HCT116 (cell line): ENCODE results near the gene MAP1LC3B. TPM values are rescaled to one million over a fixed set of nuclear protein-coding genes. Genes with fewer than 3 reads are reported as not detected.

ENCODE experiments used
- ATAC-seq: fragments of 200-7000 bp; cut with Tn5 transposase; 2 replicates; pipeline ENCODE4 v1.9.1; 2020; ENCODE audit warnings: mild to moderate bottlenecking, moderate library complexity
- BruUV-seq: library from RNA; stranded (reverse); fragments of 400-500 nt; replicated peaks from 2 replicates; lab custom pipeline; 2021; lab: Mats Ljungman, UMichigan
- CTCF ChIA-PET: fragments of 300-600 bp; sonication (Branson Sonifier 250); formaldehyde crosslinking; loops from one replicate; lab custom pipeline; 2021; ENCODE audit warnings: antibody characterized with exemption; lab: Charles Lee
- POLR2A ChIA-PET: fragments of 300-600, 350-600 bp; sonication (Branson Sonifier 250); formaldehyde crosslinking; loops from one replicate; lab custom pipeline; 2021; ENCODE audit warnings: antibody characterized with exemption; lab: Charles Lee
- RAD21 ChIA-PET, 2 experiments: fragments of 300-600 bp; sonication (Branson Sonifier 250); formaldehyde crosslinking; loops; one replicate each; lab custom pipeline; 2023; ENCODE audit warnings: low total read pairs in 2 of 2; ENCODE audit not compliant: uncharacterized antibody in 2 of 2, unreplicated experiment in 2 of 2, low non-redundant PET in 1 of 2; lab: Charles Lee
- DNase-seq: peaks from one replicate; pipeline ENCODE4 v3.0.0-alpha.2; 2010; ENCODE audit warnings: low read depth, low spot score
- H2AFZ ChIP-seq: fragments of 200-600 bp; shearing (Covaris generic), sonication (generic); 2 replicates; pipeline ENCODE4 v1.6.1; 2017; ENCODE audit warnings: low read depth, mixed run types, mixed read lengths, antibody characterized with exemption, low read length; ENCODE audit not compliant: poor library complexity, severe bottlenecking
- H3K27ac ChIP-seq: 2 replicates; pipeline ENCODE4 v1.5.1; 2012; ENCODE audit warnings: low read depth, low read length
- H3K27me3 ChIP-seq: fragments of 200-600 bp; sonication (generic); 2 replicates; pipeline ENCODE4 v1.6.1; 2016; ENCODE audit warnings: mixed run types, low read length, mixed read lengths; ENCODE audit not compliant: insufficient read depth
- H3K36me3 ChIP-seq, 2 experiments: fragments of 200-500 bp in 1 of 2; fragments of 200-600 bp in 1 of 2; sonication (Bioruptor generic) in 1 of 2; sonication (generic) in 1 of 2; 2 replicates each; pipeline versions ENCODE4 v1.5.1 to v1.6.1; 2014 to 2016; ENCODE audit warnings: low read length in 2 of 2, inconsistent platforms in 1 of 2, mixed read lengths in 1 of 2, mixed run types in 1 of 2; ENCODE audit not compliant: insufficient read depth in 2 of 2, control insufficient read depth in 1 of 2
- H3K4me1 ChIP-seq, 2 experiments: fragments of 200-600 bp in 1 of 2; sonication (generic) in 1 of 2; 2 replicates each; pipeline versions ENCODE4 v1.5.1 to v1.6.1; 2012 to 2017; ENCODE audit warnings: low read length in 2 of 2, inconsistent platforms in 1 of 2, mild to moderate bottlenecking in 1 of 2, mixed read lengths in 1 of 2, mixed run types in 1 of 2, moderate library complexity in 1 of 2; ENCODE audit not compliant: insufficient read depth in 2 of 2, control insufficient read depth in 1 of 2
- H3K4me2 ChIP-seq: fragments of 200-600 bp; sonication (generic); 2 replicates; pipeline ENCODE4 v1.6.1; 2017; ENCODE audit warnings: mixed run types, low read length, mixed read lengths
- H3K4me3 ChIP-seq, 2 experiments: fragments of 200-600 bp in 1 of 2; sonication (generic) in 1 of 2; replicated peaks in 1 of 2; 2 replicates each; pipeline ENCODE4 v1.5.1; 2011 to 2016; ENCODE audit warnings: low read length in 2 of 2, control low read depth in 1 of 2, low read depth in 1 of 2, mild to moderate bottlenecking in 1 of 2, mixed read lengths in 1 of 2, mixed run types in 1 of 2
- H3K79me2 ChIP-seq: fragments of 200-600 bp; sonication (generic); 2 replicates; pipeline ENCODE4 v1.6.1; 2017; ENCODE audit warnings: mild to moderate bottlenecking, mixed run types, low read length, moderate library complexity, mixed read lengths; ENCODE audit not compliant: insufficient read depth
- H3K9ac ChIP-seq: fragments of 200-600 bp; sonication (generic); 2 replicates; pipeline ENCODE4 v1.6.1; 2016; ENCODE audit warnings: low read length, mixed read lengths
- H3K9me2 ChIP-seq: fragments of 200-600 bp; sonication (generic), shearing (Covaris generic); 2 replicates; pipeline ENCODE4 v1.6.1; 2017; ENCODE audit warnings: mixed run types, mild to moderate bottlenecking, moderate library complexity; ENCODE audit not compliant: insufficient read depth
- H3K9me3 ChIP-seq, 2 experiments: fragments of 200-500 bp in 1 of 2; fragments of 200-600 bp in 1 of 2; sonication (Bioruptor generic) in 1 of 2; sonication (generic) in 1 of 2; 2 replicates each; pipeline ENCODE4 v1.6.1; 2014 to 2017; ENCODE audit warnings: low read length in 2 of 2, mixed read lengths in 2 of 2, inconsistent platforms in 1 of 2, low read depth in 1 of 2, mild to moderate bottlenecking in 1 of 2, mixed run types in 1 of 2, moderate library complexity in 1 of 2; ENCODE audit not compliant: control insufficient read depth in 1 of 2, insufficient read depth in 1 of 2
- H4K20me1 ChIP-seq: fragments of 200-600 bp; sonication (generic), shearing (Covaris generic); 2 replicates; pipeline ENCODE4 v1.6.1; 2017; ENCODE audit warnings: mixed run types, mild to moderate bottlenecking, moderate library complexity; ENCODE audit not compliant: insufficient read depth
- CBX3 ChIP-seq: IDR thresholded peaks from 2 replicates; pipeline ENCODE4 v1.6.1; 2012; ENCODE audit warnings: low read depth
- CEBPB ChIP-seq: IDR thresholded peaks from 2 replicates; pipeline ENCODE4 v1.6.1; 2012; ENCODE audit warnings: low read depth
- EZH2phosphoT487 ChIP-seq: fragments of 200-600 bp; IDR thresholded peaks from 2 replicates; pipeline ENCODE4 v1.6.1; 2018; ENCODE audit warnings: antibody characterized with exemption, borderline replicate concordance
- FOSL1 ChIP-seq: IDR thresholded peaks from 2 replicates; pipeline ENCODE4 v1.6.1; 2012; ENCODE audit warnings: low read depth
- MAX ChIP-seq: IDR thresholded peaks from 2 replicates; pipeline ENCODE4 v1.6.1; 2012
- RAD21 ChIP-seq: IDR thresholded peaks from 2 replicates; pipeline ENCODE4 v1.6.1; 2012; ENCODE audit warnings: low read depth, mild to moderate bottlenecking
- SRF ChIP-seq: IDR thresholded peaks from 2 replicates; pipeline ENCODE4 v1.6.1; 2012; ENCODE audit warnings: low read depth
- TCF7L2 ChIP-seq: IDR thresholded peaks from 2 replicates; pipeline ENCODE4 v1.7.0; 2011; ENCODE audit warnings: borderline replicate concordance, inconsistent platforms; ENCODE audit not compliant: insufficient read depth, insufficient read length; ENCODE audit errors: extremely low read depth
- YY1 ChIP-seq: IDR thresholded peaks from 2 replicates; pipeline ENCODE4 v1.6.1; 2011; ENCODE audit warnings: low read length, low read depth, moderate library complexity, mild to moderate bottlenecking; ENCODE audit not compliant: insufficient replicate concordance; ENCODE audit errors: extremely low read depth
- ZBTB33 ChIP-seq: IDR thresholded peaks from 2 replicates; pipeline ENCODE4 v1.6.1; 2011; ENCODE audit warnings: mild to moderate bottlenecking, low read length, moderate library complexity; ENCODE audit not compliant: insufficient replicate concordance; ENCODE audit errors: extremely low read depth
- ZNF274 ChIP-seq: fragments of 200-500 bp; sonication (Bioruptor generic); IDR thresholded peaks from 2 replicates; pipeline ENCODE4 v1.6.1; 2014; ENCODE audit warnings: mild to moderate bottlenecking, low read depth, low read length, inconsistent platforms
- intact Hi-C: fragments of 100-400 bp; cut with micrococcal nuclease; formaldehyde crosslinking; loops from 2 replicates; pipeline ENCODE4 v1.10.0; 2022
- total RNA-seq: library from RNA; stranded (reverse); gene quantifications from one replicate; pipeline ENCODE4 v1.2.1, GENCODE V29; 2021; ENCODE audit not compliant: unreplicated experiment

Gene MAP1LC3B
- total RNA-seq, 1 experiment from 2014 or later = 93.8 TPM

GRCh38 chr16:87380403-87380802 lies 11.7 kb upstream of the MAP1LC3B start:
- no peak overlapping the region for H3K9ac ChIP-seq
- no TSS peak for BruUV-seq
- no peaks in the 10 kb centered on the region for H3K27me3 ChIP-seq
- peaks cover 78% of the 10 kb centered on the region for H3K79me2 ChIP-seq
- H3K36me3 ChIP-seq = 0 out of 4 replicates have a peak, but pooled peaks cover 0 to 7% of the 10 kb centered on the region in 2 experiments
- ChIA-PET POLR2A (no interaction called here), CTCF (no interaction called here), RAD21 (no interaction called here)
- H3K9me2 ChIP-seq = no peaks in the 10 kb centered on the region
- peaks cover 36 to 47% of the 10 kb centered on the region in 2 experiments for H3K4me1 ChIP-seq
- peaks cover 17% of the 10 kb centered on the region; the same call in 1 of the 2 replicates for H4K20me1 ChIP-seq
- intact Hi-C loops = loop anchor here (5.0 kb wide), 1 partner anchor 63 kb away; the partner anchor contains the start of gene C16orf95
- no peak overlapping the region for H3K27ac ChIP-seq
- H2AFZ ChIP-seq = no peak overlapping the region
- H3K4me2 ChIP-seq = no peak overlapping the region
- no peak overlapping the region for H3K4me3 ChIP-seq
- TF ChIP-seq ZBTB33 (no peak), ZNF274 (no peak), TCF7L2 (no peak), EZH2phosphoT487 (no peak), CBX3 (no peak), MAX (no peak), SRF (no peak), RAD21 (no peak), YY1 (no peak), CEBPB (no peak), FOSL1 (no peak)
- DNase-seq (no peak), ATAC-seq (no peak)
- H3K9me3 ChIP-seq = no peaks in the 10 kb centered on the region
